BLaER1 treated with 17β-estradiol and CSF1 and Interleukin-3, amounts not matched to agents 10 nM and 100 nM (cell line): ENCODE results near the gene TSPO.

ENCODE experiments used
- H3K27ac ChIP-seq, 11 experiments: shearing (Covaris generic); formaldehyde crosslinking; 2 replicates each; pipeline ENCODE4 v1.8.1; 2022
- H3K27me3 ChIP-seq, 11 experiments: shearing (Covaris generic); formaldehyde crosslinking; 2 replicates each; pipeline ENCODE4 v1.8.1; 2022
- H3K36me3 ChIP-seq, 11 experiments: shearing (Covaris generic); formaldehyde crosslinking; 2 replicates each; pipeline ENCODE4 v1.8.1; 2022
- H3K4me1 ChIP-seq, 10 experiments: shearing (Covaris generic); formaldehyde crosslinking; 2 replicates each; pipeline ENCODE4 v1.8.1; 2022
- H3K4me2 ChIP-seq, 11 experiments: shearing (Covaris generic); formaldehyde crosslinking; 2 replicates each; pipeline ENCODE4 v1.8.1; 2022
- H3K4me3 ChIP-seq, 10 experiments: shearing (Covaris generic); formaldehyde crosslinking; 2 replicates each; pipeline ENCODE4 v1.8.1; 2022
- H3K9ac ChIP-seq, 11 experiments: shearing (Covaris generic); formaldehyde crosslinking; 2 replicates each; pipeline ENCODE4 v1.8.1; 2022
- H3K9me3 ChIP-seq, 11 experiments: shearing (Covaris generic); formaldehyde crosslinking; replicated peaks in 1 of 11; 2 replicates each; pipeline ENCODE4 v1.8.1; 2022
- H4K20me1 ChIP-seq, 11 experiments: shearing (Covaris generic); formaldehyde crosslinking; 2 replicates each; pipeline ENCODE4 v1.8.1; 2022
- Cebpa-rat ChIP-seq, 11 experiments: shearing (Covaris generic); IDR thresholded peaks; 2 replicates each; pipeline ENCODE4 v1.8.1; 2022

The TSPO gene

GRCh38 chr22:43152003-43152356 lies 621 bp downstream of the TSPO start:
- Histone ChIP-seq H3K27ac (peak overlapping the region; percentile 48 to 97 (median 88)), H4K20me1 (peaks cover 22 to 41% (median 27%) of the 10 kb centered on the region in 11 experiments), H3K36me3 (peaks cover 0 to 28% (median 17%) of the 10 kb centered on the region in 11 experiments; a peak in 15 of 22 replicates), H3K9ac (peak overlapping the region; percentile 82 to 97 (median 91)), H3K4me3 (peak overlapping the region; percentile 80 to 99 (median 94)), H3K9me3 (no peaks in the 10 kb centered on the region), H3K27me3 (no peaks in the 10 kb centered on the region), H3K4me2 (peak overlapping the region; percentile 85 to 99 (median 96)), H3K4me1 (peaks cover 66 to 75% (median 74%) of the 10 kb centered on the region in 10 experiments)
- no peak for TF ChIP-seq Cebpa-rat (IDR thresholded peaks at IDR 0.05)

- no peak for TF ChIP-seq Cebpa-rat (IDR thresholded peaks at IDR 0.05)
Measured at GRCh38 chr22:43152357-43153071, 1.2 kb downstream of the TSPO start.

DNA sequence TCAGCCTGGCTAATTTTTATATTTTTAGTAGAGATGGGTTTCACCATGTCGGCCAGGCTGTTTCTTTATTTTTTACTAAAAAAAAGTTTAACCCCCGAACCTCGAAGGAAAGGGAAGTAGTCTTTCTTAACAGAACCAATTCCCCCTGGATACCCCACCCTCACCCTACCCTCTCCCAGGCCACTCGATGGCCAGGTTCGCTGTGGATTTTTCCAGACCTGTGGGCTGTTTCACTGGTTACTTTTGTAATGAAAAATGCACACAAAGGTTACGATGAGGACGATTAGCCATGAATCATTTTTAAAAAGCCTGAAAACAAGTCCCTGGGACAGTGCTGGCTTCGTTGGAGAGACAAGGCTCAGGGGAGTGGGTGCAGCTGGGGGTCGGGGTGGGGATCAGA lies 2.5 kb downstream of the TSPO start:
- Histone ChIP-seq H4K20me1 (peaks cover 39 to 60% (median 46%) of the 10 kb centered on the region in 11 experiments), H3K27ac (peak overlapping the region in 10 of 11 experiments; percentile 44 to 96 (median 72); a peak in 20 of 22 replicates), H3K9me3 (no peaks in the 10 kb centered on the region), H3K27me3 (no peaks in the 10 kb centered on the region), H3K4me3 (peak overlapping the region; percentile 27 to 99 (median 68); a peak in 19 of 20 replicates), H3K9ac (peak overlapping the region; percentile 32 to 80 (median 73); a peak in 21 of 22 replicates), H3K4me1 (peaks cover 66 to 75% (median 73%) of the 10 kb centered on the region in 10 experiments), H3K4me2 (peak overlapping the region; percentile 78 to 99 (median 91)), H3K36me3 (peaks cover 0 to 43% (median 30%) of the 10 kb centered on the region in 11 experiments; a peak in 17 of 22 replicates)
- TF ChIP-seq Cebpa-rat (IDR thresholded peaks at IDR 0.05) = no peak

More at GRCh38 chr22:43152357-43153071, 1.2 kb downstream of the TSPO start:
- peaks cover 25 to 46% (median 32%) of the 10 kb centered on the region in 11 experiments for H4K20me1 ChIP-seq
- H3K4me3 ChIP-seq = peak overlapping the region; percentile 80 to 99 (median 94)
- H3K27ac ChIP-seq = peak overlapping the region; percentile 48 to 97 (median 88)
- peak overlapping the region; percentile 85 to 99 (median 96) for H3K4me2 ChIP-seq
- no peaks in the 10 kb centered on the region for H3K9me3 ChIP-seq
- peak overlapping the region; percentile 82 to 97 (median 91) for H3K9ac ChIP-seq
- H3K4me1 ChIP-seq = peaks cover 66 to 75% (median 73%) of the 10 kb centered on the region in 10 experiments
- no peaks in the 10 kb centered on the region for H3K27me3 ChIP-seq
- peaks cover 0 to 29% (median 20%) of the 10 kb centered on the region in 11 experiments; a peak in 15 of 22 replicates for H3K36me3 ChIP-seq

- Histone ChIP-seq H3K4me1 (peaks cover 63 to 75% (median 74%) of the 10 kb centered on the region in 10 experiments), H3K27ac (peak overlapping the region in 9 of 11 experiments; percentile 52 to 96 (median 72); a peak in 18 of 22 replicates), H3K4me3 (peak overlapping the region in 8 of 10 experiments; percentile 52 to 99 (median 80); a peak in 15 of 20 replicates), H3K27me3 (no peaks in the 10 kb centered on the region), H3K9me3 (no peaks in the 10 kb centered on the region), H3K4me2 (peak overlapping the region; percentile 78 to 99 (median 91)), H4K20me1 (peaks cover 50 to 71% (median 57%) of the 10 kb centered on the region in 11 experiments), H3K36me3 (peaks cover 5 to 54% (median 41%) of the 10 kb centered on the region in 11 experiments; a peak in 21 of 22 replicates), H3K9ac (peak overlapping the region; percentile 34 to 80 (median 73); a peak in 18 of 22 replicates)
- TF ChIP-seq Cebpa-rat (IDR thresholded peaks at IDR 0.05) = no peak
Measured at GRCh38 chr22:43154887-43155536, 3.7 kb downstream of the TSPO start.

DNA sequence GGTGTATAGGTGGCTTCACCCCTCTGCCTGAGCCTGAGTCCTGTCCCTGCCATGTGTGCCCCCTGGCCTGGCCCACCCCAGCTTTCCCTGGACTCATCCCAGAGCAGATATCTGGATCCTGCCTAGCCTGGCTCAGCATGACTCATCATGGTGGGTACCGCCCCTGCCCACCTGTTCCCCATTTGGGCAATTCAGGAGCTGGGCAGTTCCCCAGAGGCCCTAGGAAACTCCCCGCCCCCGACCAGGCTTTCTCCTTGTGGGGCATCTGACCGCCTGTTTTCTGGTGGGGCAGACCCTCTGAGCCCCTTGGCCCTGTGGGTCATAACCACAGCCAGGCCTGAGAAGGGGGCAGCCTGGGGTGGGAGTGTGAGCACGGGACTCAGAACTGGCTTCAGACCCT lies 4.4 kb downstream of the TSPO start:
- H3K9ac ChIP-seq = peak overlapping the region; percentile 33 to 80 (median 73); a peak in 20 of 22 replicates
- H3K27ac ChIP-seq = peak overlapping the region in 9 of 11 experiments; percentile 37 to 96 (median 72); a peak in 16 of 22 replicates
- H3K4me2 ChIP-seq = peak overlapping the region; percentile 78 to 99 (median 91)

GRCh38 chr22:43156413-43156812 lies 5.1 kb downstream of the TSPO start:
- H4K20me1 ChIP-seq = peaks cover 63 to 85% (median 71%) of the 10 kb centered on the region in 11 experiments
- no peak for TF ChIP-seq Cebpa-rat (IDR thresholded peaks at IDR 0.05)
- H3K9ac ChIP-seq = peak overlapping the region in 9 of 11 experiments; percentile 33 to 80 (median 74); a peak in 11 of 22 replicates
- peak overlapping the region in 4 of 10 experiments; percentile 47 to 99 (median 83); a peak in 4 of 20 replicates for H3K4me3 ChIP-seq
- peaks cover 18 to 68% (median 55%) of the 10 kb centered on the region in 11 experiments for H3K36me3 ChIP-seq
- H3K4me2 ChIP-seq = peak overlapping the region; percentile 78 to 99 (median 91)
- H3K9me3 ChIP-seq = no peaks in the 10 kb centered on the region
- H3K27me3 ChIP-seq = no peaks in the 10 kb centered on the region
- peak overlapping the region in 7 of 11 experiments; percentile 70 to 96 (median 80); a peak in 13 of 22 replicates for H3K27ac ChIP-seq
- peaks cover 55 to 75% (median 65%) of the 10 kb centered on the region in 10 experiments for H3K4me1 ChIP-seq

More for the DNA sequence above, 4.4 kb downstream of the TSPO start:
- Histone ChIP-seq H3K4me1 (peaks cover 57 to 76% (median 69%) of the 10 kb centered on the region in 10 experiments), H3K27me3 (no peaks in the 10 kb centered on the region), H4K20me1 (peaks cover 58 to 79% (median 65%) of the 10 kb centered on the region in 11 experiments), H3K36me3 (peaks cover 12 to 62% (median 49%) of the 10 kb centered on the region in 11 experiments), H3K9me3 (no peaks in the 10 kb centered on the region), H3K4me3 (peak overlapping the region in 8 of 10 experiments; percentile 25 to 99 (median 56); a peak in 13 of 20 replicates)
- TF ChIP-seq Cebpa-rat (IDR thresholded peaks at IDR 0.05) = no peak

DNA sequence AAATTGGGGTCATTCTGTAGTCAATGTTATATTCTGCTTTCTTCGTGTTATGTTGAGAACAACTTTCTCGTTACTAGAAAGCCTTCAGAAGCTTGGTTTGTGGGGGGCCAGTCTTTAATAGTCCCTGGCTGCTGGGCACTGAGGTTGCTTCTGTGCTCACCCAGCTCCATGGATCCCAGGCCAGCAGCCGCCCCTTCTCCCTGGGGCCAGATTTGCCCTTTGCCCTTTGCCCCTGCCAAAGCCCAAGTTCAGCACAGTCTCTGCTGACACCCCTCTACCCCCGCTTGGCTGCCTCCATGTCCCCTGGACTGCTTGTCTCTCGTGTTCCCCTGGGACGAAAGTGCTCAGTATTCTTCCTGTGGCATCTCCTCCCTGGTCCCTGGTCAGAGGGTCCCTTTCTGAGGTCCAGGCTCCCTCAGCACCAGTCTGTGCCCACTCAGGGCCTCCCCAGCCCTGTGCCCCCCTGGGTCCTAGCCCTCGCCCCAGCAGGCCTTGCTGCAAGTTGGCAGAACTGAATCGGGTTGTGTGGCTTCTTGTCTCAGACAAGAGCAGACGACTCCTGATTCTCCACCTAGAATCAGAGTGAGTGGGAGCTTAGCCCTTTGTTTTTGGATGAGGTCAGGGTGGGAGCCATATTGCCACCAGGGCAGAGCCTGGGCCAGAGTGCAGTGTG lies 6.7 kb downstream of the TSPO start:
- peak overlapping the region; percentile 7 to 57 (median 32); a peak in 15 of 22 replicates for H3K9ac ChIP-seq
- peaks cover 31 to 84% (median 71%) of the 10 kb centered on the region in 11 experiments for H3K36me3 ChIP-seq
- H3K27me3 ChIP-seq = no peaks in the 10 kb centered on the region
- no peak for TF ChIP-seq Cebpa-rat (IDR thresholded peaks at IDR 0.05)
- no peaks in the 10 kb centered on the region for H3K9me3 ChIP-seq
- H4K20me1 ChIP-seq = peaks cover 70 to 95% (median 87%) of the 10 kb centered on the region in 11 experiments
- H3K27ac ChIP-seq = peak overlapping the region in 9 of 11 experiments; percentile 18 to 64 (median 42); a peak in 14 of 22 replicates
- peak overlapping the region; percentile 17 to 75 (median 58) for H3K4me2 ChIP-seq
- no peak overlapping the region for H3K4me3 ChIP-seq
- peaks cover 63 to 84% (median 73%) of the 10 kb centered on the region in 10 experiments for H3K4me1 ChIP-seq
